Natural killer cell treated with Interleukin-12 subunit alpha and Interleukin-12 subunit beta and Interleukin-15 and Interleukin-18, amount 100 ng/mL, for 72 hours (primary cell): ENCODE results near the gene SMG6. TPM values are rescaled to one million over a fixed set of nuclear protein-coding genes. Genes with fewer than 3 reads are reported as not detected.
A peak's percentile ranks its signal among the peaks of the same experiment; 100 is the strongest.

Experiments
- ATAC-seq, 2 donors: fragments of 150-1000 bp; cut with Tn5 transposase in 1 of 2; sonication (Bioruptor Pico), chemical (Tn5 transposase) in 1 of 2; 2 replicates each; pipeline ENCODE4 v1.10.0; 2021
- DNase-seq: peaks from one replicate; pipeline ENCODE4 v3.0.0; 2022; ENCODE audit warnings: low spot score
- H3K27ac Mint-ChIP-seq, 2 donors: 1 replicate in 1 of 2; 2 replicates in 1 of 2; pipeline ENCODE4 v1.8.0; 2022; ENCODE audit warnings: mixed read lengths in 2 of 2, mild to moderate bottlenecking in 1 of 2, moderate library complexity in 1 of 2
- H3K27me3 Mint-ChIP-seq, 2 donors: 1 replicate in 1 of 2; 2 replicates in 1 of 2; pipeline ENCODE4 v1.8.0; 2022; ENCODE audit warnings: mixed read lengths in 2 of 2
- H3K36me3 Mint-ChIP-seq: one replicate; pipeline ENCODE4 v1.8.0; 2022; ENCODE audit warnings: mixed read lengths
- H3K4me1 Mint-ChIP-seq, 2 donors: 1 replicate in 1 of 2; 2 replicates in 1 of 2; pipeline ENCODE4 v1.8.0; 2022; ENCODE audit warnings: low read depth in 2 of 2, mixed read lengths in 2 of 2, mild to moderate bottlenecking in 1 of 2
- H3K4me3 Mint-ChIP-seq: one replicate; pipeline ENCODE4 v1.8.0; 2022; ENCODE audit warnings: mixed read lengths
- H3K9me3 Mint-ChIP-seq: 2 replicates; pipeline ENCODE4 v1.8.0; 2022; ENCODE audit warnings: mixed read lengths
- total RNA-seq, 2 donors: library from RNA; stranded (reverse); gene quantifications; one replicate each; pipeline ENCODE4 v1.2.3, GENCODE V29; 2022

Gene SMG6
- total RNA-seq, 2 donors from 2014 or later = 33.6 to 74.7 TPM

DNA sequence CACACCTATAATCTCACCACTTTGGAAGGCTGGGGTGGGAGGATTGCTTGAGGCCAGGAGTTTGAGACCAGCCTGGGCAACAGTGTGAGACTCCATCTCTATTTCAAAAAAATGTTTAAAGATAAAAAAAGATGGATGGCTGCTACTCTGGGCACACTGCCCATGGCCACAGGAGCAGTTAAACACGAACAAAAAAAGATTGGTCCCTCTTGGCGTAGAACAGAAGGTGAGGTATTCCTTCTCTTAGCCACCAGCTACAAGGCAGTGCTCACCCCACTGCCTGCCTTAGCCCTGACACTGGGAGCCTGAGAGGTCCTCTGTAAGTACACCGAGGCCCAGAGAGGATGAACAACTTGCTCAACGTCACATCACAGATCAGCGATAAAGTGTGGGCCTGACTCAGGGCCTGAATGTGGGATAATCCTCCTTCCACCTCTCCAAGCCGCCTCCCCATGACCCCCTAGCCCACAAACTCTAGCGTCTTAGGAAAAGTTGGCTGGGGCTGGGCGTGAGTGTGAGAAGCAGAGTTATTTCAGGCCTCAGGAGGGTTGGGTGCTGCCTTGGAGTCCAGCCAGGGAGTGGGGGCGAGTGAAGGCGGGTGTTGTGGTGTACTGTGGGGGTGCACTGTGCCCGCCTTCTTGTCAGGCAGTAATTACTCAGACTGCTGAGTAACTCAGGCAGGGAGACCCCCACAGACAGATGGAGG, 275.9 kb downstream of the SMG6 start:
- peaks cover 4% of the 10 kb centered on the region for H3K36me3 Mint-ChIP-seq
- no peaks in the 10 kb centered on the region for H3K9me3 Mint-ChIP-seq
- DNase-seq = no peak
- no peak for ATAC-seq
- no peak overlapping the region for H3K27ac Mint-ChIP-seq
- peaks cover 11 to 15% of the 10 kb centered on the region in 2 donors for H3K27me3 Mint-ChIP-seq
- no peak overlapping the region for H3K4me3 Mint-ChIP-seq
- H3K4me1 Mint-ChIP-seq = peaks cover 9 to 14% of the 10 kb centered on the region in 2 donors

DNA sequence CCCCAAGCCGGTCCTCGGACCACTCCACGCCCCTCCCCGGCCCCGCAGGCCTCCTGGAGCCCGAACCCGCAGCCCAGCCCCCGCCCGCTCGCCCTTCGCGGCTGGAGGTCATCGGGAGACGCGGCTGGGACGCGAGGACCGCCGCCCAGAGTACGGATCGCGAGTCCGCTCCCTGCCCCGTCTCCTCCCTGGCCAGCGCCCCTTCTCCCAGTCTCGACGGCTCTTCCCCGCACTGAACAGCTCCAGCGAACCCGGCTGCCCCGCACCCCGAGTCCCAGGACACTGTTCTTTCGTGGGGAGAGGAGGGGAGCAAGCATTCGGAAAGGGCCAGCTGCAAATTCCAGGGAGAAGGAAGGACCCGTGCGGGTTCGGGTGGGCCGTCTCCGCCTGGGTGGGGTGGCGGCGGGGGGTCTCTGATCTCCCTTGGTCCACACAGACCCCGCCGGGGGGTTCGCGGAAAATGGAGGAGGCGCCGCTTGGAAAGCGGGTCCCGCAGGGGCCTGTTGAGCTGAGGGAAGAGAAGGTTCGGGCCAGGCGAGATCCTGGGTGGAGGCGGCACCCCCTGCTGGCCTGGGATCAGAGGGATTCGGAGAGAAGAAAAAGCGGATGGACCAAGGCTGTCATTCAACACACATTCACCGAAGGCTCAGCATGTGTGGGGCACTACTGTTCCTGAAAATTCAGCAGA, 277.8 kb downstream of the SMG6 start:
- ATAC-seq (no peak), DNase-seq (no peak)
- H3K36me3 Mint-ChIP-seq = peaks cover 4% of the 10 kb centered on the region
- H3K4me1 Mint-ChIP-seq = peaks cover 6 to 11% of the 10 kb centered on the region in 2 donors
- H3K4me3 Mint-ChIP-seq = peak overlapping the region; percentile 67
- H3K9me3 Mint-ChIP-seq = no peaks in the 10 kb centered on the region
- H3K27me3 Mint-ChIP-seq = peaks cover 13 to 15% of the 10 kb centered on the region in 2 donors
- H3K27ac Mint-ChIP-seq = no peak overlapping the region

DNA sequence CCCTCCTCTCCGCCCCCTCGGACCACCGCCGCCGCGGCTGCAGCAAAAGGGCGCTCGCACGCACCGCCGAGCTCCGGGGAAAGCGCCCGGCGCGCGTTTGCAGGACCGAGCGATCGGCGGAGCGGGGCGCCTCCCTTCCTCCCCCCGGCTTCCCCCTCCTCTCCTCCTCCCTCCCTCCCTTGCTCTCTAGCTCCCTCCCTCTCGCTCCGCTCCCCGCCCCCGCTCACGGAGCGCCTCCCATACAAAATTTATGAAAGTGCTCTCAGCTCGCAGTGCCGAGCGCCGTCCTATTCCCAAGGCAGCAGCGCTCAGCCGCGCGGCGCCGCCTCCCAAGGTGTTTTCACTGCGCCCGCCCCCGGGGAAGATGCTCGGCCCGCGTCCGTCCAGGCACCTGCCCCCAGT, 278.4 kb downstream of the SMG6 start, which contains the start of gene RTN4RL1:
Gene RTN4RL1 (minus strand): TSS at position 115 of the 402 bp plus-strand sequence. CDS start 469 bp downstream, outside the sequence.
- Mint-ChIP-seq H3K27ac (no peak within 1 kb of the TSS), H3K4me3 (peak within 1 kb of the TSS; percentile 67), H3K36me3 (peaks cover 4% of the 10 kb centered on the region), H3K27me3 (peaks cover 15 to 16% of the 10 kb centered on the region in 2 donors), H3K9me3 (no peaks in the 10 kb centered on the region), H3K4me1 (peaks cover 4 to 7% of the 10 kb centered on the region in 2 donors)
- DNase-seq (peak; percentile 68), ATAC-seq (peak in 1 of 2 donors; percentile 17)

DNA sequence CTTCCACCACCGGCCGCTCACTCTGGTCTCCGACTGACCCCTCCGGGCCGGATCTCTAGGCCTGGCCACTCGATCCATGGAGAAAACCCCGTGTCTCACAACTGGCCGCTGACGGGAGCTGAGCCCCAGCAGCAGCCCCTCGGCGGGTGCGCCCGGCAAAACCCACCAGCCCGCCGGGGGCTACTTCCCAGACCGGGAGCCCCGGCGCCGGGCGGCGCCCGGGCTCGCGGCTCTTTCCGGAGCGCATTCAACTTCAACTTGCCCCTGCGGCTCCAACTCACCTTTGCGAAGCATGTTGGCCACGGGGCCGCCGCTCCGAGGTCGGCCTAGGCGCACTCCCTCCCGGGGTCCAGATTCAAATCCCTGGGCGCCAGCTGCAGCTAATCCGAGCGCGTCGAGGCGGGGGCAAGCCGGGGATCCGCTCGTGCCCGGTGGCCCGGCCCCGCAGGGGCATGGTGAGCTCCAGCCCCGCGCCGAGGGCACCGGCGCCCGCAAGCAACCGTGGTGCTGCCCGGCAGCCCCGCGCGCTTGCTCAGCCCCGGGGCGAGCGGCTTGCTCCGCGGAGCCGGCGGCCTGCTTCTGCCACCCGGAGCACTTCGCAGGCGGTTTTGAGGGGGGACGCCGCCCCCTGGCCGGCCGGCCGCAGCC, 278.9 kb downstream of the SMG6 start:
- H3K27me3 Mint-ChIP-seq = peaks cover 15 to 21% of the 10 kb centered on the region in 2 donors

DNA sequence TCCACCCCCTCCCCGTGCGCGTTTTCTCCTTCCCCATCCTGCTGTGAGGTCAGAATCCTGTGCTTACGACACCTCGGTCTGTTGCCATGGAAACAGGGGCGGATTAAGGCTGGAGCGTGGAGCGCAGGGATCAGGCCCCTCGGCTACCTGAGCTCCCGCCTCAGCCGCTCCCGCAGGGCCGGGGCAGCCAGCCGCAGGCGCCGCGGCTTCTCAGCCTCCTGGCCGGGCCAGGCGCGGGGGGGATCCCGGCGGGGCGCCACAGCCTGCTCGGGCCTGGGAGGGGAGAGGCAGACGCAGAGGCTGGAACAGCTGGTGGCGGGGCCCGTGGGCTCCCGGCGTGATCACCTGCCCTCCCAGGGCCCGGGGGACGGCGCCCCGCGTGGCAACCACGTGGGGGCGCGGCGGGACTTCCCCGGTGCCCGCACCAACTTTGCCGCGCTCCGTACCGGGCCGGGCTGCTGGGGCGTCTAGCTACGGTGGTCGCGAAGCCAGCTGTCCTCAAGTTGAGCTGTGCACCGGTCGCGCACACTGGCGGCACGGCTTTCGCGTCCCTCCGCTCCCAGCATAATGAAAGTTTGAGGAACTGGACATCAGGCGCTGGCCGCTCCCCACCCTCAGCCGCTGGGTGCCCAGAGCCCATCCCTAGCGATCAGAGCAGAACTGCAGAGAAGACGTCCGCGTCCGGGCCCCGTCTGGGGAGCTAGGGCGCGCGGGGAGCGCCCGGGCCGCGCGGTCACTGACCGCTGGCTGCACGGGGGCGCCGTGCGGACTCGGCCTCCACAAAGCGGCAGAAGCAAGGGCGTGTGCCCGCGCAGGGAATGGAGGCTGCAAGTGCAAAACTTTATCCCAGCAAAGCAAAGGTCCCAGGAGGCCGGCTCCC, 279.7 kb downstream of the SMG6 start:
- Mint-ChIP-seq H3K36me3 (peaks cover 4% of the 10 kb centered on the region), H3K4me1 (peaks cover 4 to 7% of the 10 kb centered on the region in 2 donors), H3K4me3 (peak overlapping the region; percentile 48), H3K9me3 (no peaks in the 10 kb centered on the region), H3K27ac (no peak overlapping the region), H3K27me3 (peaks cover 21 to 29% of the 10 kb centered on the region in 2 donors)
- no peak for DNase-seq
- no peak for ATAC-seq

More for the DNA sequence above, 278.9 kb downstream of the SMG6 start:
- no peaks in the 10 kb centered on the region for H3K9me3 Mint-ChIP-seq
- peaks cover 4% of the 10 kb centered on the region for H3K36me3 Mint-ChIP-seq
- H3K27ac Mint-ChIP-seq = no peak overlapping the region
- no peak overlapping the region for H3K4me3 Mint-ChIP-seq
- no peak for DNase-seq
- peaks cover 4 to 7% of the 10 kb centered on the region in 2 donors for H3K4me1 Mint-ChIP-seq
- ATAC-seq = no peak

DNA sequence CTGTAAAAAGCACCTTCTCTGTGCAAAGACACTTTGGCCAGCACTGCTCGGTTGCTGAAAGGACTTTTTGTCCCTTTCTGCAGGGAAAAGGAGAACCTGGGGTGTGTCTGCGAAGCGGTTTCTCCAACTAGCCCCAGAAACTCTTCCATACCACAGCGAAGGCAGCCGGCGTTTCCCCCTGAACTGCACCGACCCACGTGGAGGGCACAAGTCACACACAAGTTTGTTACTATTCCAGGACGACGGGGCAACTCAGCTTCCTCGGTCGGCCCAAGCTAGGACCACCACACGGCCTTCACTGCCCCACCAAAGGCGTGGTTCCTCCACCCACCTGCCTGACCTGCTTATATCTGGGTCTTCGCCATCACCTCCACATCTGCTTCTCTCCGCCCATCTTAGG, 280.3 kb downstream of the SMG6 start:
- H3K4me1 Mint-ChIP-seq = peaks cover 4 to 7% of the 10 kb centered on the region in 2 donors
- no peak for ATAC-seq
- H3K36me3 Mint-ChIP-seq = peaks cover 4% of the 10 kb centered on the region
- no peak overlapping the region for H3K27ac Mint-ChIP-seq
- H3K27me3 Mint-ChIP-seq = peaks cover 23 to 33% of the 10 kb centered on the region in 2 donors
- no peak for DNase-seq
- H3K4me3 Mint-ChIP-seq = no peak overlapping the region
- no peaks in the 10 kb centered on the region for H3K9me3 Mint-ChIP-seq

DNA sequence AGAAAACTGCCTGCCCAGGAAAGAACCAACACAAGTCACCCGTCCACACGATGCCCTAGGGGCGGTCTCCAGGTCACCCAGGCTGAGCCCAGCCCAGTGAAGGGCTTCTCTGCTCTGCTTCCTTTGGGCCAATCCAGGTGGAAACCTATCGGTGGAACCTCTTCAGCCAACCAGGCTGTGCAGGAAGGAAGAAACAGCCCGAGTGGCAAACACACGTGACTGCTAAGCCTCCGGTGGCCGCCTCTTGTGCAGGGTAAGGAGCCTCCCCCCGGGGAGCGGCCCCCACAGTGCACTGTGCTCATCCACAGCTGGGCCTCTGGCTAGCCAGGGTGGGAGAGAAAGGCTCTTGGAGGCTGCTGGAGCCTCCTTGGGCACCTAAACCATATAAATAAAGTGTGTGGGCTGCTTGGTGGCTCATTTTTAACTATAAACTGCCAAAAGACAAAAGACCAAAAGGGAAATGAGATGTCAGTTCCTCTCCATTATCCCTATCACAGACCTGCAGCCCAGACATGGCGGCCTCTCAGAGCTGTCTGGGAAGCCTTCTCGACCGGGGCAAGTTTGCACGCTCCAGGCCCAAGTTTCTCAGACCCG, 280.8 kb downstream of the SMG6 start:
- DNase-seq (no peak), ATAC-seq (no peak)

DNA sequence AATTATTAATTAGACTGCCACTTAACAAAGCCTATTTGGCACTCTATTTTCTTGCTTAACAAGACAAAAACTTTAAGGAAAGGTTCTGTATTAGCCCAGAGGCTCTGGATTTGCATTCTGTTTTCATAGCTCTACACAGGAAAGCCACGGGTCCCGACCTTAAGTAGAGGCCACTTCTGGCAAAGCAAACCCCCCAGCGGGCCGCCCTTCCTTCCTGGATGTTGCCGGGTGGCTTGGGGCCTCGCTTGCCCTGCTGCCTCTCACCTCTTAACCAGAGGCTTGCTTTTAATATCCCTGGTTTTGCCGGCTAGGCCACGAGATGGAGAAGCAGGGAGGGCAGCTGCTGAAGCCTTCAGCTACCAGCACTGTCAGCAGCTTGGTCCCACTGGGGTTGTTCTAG, 282.9 kb downstream of the SMG6 start:
- no peaks in the 10 kb centered on the region for H3K36me3 Mint-ChIP-seq
- H3K4me3 Mint-ChIP-seq = no peak overlapping the region
- H3K27ac Mint-ChIP-seq = no peak overlapping the region
- peaks cover 0 to under 1% of the 10 kb centered on the region in 2 donors for H3K4me1 Mint-ChIP-seq
- no peak for ATAC-seq
- no peak for DNase-seq
- H3K27me3 Mint-ChIP-seq = peaks cover 15 to 25% of the 10 kb centered on the region in 2 donors
- no peaks in the 10 kb centered on the region for H3K9me3 Mint-ChIP-seq

More for the DNA sequence above, 280.8 kb downstream of the SMG6 start:
- H3K4me3 Mint-ChIP-seq = no peak overlapping the region
- peaks cover 28 to 33% of the 10 kb centered on the region in 2 donors for H3K27me3 Mint-ChIP-seq
- H3K4me1 Mint-ChIP-seq = peaks cover 4 to 7% of the 10 kb centered on the region in 2 donors
- H3K27ac Mint-ChIP-seq = no peak overlapping the region
- H3K36me3 Mint-ChIP-seq = peaks cover 4% of the 10 kb centered on the region
- H3K9me3 Mint-ChIP-seq = no peaks in the 10 kb centered on the region

DNA sequence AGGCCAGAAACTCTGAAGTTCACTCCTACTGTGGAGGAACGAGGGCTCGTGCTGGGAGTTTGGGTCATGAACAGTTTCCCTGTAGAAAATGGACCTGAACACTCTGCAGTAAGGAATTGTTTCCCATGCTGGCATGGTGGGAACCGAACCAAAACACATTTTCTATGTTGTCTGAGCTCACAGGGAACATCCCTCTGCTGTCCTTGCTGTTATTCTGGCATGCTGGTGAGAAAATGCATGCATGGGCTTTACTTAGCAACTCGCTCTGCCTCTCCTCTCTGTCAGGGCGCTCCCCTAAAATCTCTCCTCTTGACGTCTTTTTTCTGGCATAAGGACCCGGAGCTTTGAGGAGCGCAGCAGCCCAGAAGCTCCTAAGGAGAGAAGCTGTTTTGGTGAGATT, 283.9 kb downstream of the SMG6 start:
- Mint-ChIP-seq H3K4me1 (no peaks in the 10 kb centered on the region), H3K9me3 (no peaks in the 10 kb centered on the region), H3K27me3 (peaks cover 16 to 33% of the 10 kb centered on the region in 2 donors), H3K36me3 (no peaks in the 10 kb centered on the region), H3K4me3 (no peak overlapping the region), H3K27ac (no peak overlapping the region)
- ATAC-seq (no peak), DNase-seq (no peak)

DNA sequence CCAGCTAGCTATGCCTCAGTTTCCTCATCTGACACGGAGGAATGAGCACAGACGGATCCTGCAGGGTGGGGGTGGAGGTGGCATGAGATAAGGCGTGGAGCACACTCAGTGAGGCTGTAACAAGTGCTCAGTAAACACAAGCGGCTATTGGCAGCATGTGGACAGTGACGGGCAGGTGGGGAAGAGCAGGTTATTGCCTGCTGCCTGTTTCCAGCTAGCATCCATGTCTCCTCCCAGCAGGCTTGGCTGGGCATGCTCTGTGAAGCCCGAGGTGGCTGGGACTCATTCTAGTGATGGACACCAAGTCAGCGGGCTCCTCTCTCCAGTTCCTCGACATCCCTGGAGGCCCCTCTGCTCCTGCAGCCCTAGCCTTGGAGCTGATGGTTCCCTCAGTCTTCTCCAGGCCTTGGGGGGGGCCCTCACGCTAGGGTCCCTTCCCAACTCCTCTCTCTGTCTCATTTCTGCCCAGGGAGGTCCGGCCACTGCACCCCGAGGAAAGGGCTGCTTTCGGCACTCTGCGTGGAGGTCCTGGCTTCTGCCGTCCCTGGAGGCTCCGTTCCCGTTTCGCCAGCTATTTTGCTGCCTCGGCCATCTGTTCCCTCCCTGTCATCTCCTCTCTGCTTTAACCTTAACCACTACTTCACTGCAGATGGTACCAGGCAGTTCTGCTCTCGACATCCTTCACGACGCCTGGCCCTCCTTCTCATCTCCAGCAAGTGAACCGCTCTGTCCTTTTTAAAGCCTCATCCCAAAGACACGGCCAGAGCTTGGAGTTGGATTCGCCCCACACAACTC, 284.7 kb downstream of the SMG6 start:
- H3K4me1 Mint-ChIP-seq = no peaks in the 10 kb centered on the region
- no peaks in the 10 kb centered on the region for H3K36me3 Mint-ChIP-seq
- no peak for DNase-seq
- H3K9me3 Mint-ChIP-seq = no peaks in the 10 kb centered on the region
- ATAC-seq = no peak
- H3K27me3 Mint-ChIP-seq = peaks cover 17 to 41% of the 10 kb centered on the region in 2 donors
- H3K4me3 Mint-ChIP-seq = no peak overlapping the region
- no peak overlapping the region for H3K27ac Mint-ChIP-seq

DNA sequence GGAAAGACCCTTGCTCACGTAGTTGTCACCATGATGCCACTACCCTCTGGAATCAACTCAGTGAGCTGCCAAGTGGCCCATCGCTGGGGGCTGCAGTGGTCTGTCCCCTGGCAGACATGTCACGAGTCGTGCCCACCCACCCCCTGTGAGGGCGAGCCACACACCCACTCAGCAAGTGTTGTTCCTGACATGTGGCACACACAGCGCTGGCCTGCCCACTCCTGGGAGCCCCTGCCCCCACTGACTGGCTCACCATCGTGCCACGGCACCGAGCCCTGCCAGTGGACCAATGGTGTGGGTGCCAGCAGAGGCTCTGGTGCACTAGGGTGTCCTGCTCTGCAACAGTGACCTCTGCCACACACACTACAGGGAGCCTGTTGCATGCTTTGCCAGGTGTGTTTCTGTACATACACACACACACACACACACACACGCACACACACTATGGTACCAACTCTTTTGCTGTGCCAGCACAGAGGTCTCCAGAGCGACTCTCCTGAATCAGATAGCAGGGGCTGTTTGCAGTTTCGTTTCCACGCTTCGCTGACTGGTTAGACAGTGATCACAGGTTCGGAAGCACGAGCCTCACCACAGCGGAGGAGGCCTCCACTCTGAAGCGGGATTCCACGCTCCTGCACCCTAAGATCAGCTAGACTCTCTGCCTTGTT, 286.2 kb downstream of the SMG6 start:
- Mint-ChIP-seq H3K4me1 (peaks cover 0 to 3% of the 10 kb centered on the region in 2 donors), H3K9me3 (no peaks in the 10 kb centered on the region), H3K36me3 (no peaks in the 10 kb centered on the region), H3K27me3 (peaks cover 21 to 42% of the 10 kb centered on the region in 2 donors), H3K27ac (no peak overlapping the region), H3K4me3 (no peak overlapping the region)
- peak in 1 of 2 donors; percentile 3 for ATAC-seq
- DNase-seq = no peak

DNA sequence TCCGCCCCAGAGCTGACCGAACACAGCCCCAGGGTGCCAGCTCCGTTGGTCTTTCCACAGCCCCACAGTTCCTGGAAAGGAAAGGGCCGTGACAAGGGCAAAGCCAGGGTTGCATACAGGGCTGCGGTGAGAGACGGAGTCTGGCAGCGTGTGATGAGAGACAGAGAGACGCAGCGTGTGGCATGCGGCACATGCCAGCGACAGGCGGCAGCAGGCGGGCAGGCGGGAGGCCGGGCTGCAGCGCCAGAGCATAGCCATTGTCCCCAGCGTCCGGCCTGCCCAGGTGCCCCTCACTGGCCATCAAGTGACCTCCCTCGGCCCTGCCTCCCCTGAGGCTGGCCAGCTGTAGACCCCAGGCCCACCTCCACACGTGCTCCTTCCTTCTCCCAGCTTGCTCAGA, 287.1 kb downstream of the SMG6 start:
- Mint-ChIP-seq H3K9me3 (no peaks in the 10 kb centered on the region), H3K27me3 (peaks cover 22 to 45% of the 10 kb centered on the region in 2 donors), H3K36me3 (no peaks in the 10 kb centered on the region), H3K4me1 (peaks cover 0 to 3% of the 10 kb centered on the region in 2 donors), H3K27ac (no peak overlapping the region), H3K4me3 (no peak overlapping the region)
- no peak for DNase-seq
- ATAC-seq = no peak
